ENCODE measurements around the gene ZFAND2B.

DNA sequence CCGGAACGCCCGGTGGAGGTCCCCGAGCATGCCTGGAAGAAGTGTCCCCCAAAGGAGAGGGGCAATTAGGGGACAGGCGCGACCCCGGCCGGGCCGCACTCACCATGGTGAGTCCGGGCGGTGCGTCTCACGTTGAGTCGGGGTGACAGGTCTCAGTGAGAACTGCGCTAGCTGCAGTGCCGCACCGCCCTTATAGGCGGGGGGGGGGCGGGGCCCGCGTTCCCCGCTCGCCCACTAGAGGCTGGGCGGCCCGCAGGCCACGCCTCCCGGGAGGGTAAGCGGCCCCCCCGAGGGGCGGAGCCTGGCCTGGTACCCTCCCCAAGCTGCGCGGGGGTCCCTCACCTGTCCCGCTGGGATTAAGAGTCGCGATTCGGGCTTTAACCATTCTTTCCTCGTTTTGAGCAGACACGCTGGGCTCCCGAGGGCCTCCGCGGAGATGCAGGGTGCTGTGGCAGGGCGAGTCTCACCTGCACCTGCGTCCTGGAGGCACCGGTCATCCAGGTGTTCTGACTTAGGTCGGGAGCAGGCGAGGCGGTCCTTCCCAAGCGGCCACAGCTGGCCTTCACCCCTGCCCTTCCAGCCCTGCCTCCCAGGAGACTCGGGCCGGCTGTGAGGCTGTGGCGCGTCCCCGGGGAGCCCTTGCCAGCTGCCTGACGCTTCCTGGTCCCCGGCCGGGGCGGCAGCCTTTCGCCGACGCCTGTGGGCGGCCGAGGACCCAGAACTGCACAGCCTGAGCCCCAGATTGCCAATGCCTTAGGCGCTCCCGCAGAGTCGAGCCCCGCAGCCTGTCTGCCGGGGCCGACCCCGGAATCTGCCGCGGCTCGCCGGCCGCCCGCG, 47.4 kb downstream of the ZFAND2B start, which contains the start of gene TUBA4A:
- TF ChIP-seq CTCF (IDR thresholded peaks at IDR 0.05; ENCODE audit: insufficient read depth, low read length, poor library complexity, severe bottlenecking), result no peak
- no peak for TF ChIP-seq EZH2phosphoT487 (conservative IDR thresholded peaks at IDR 0.05; ENCODE audit: low read length)

Measured in SU-DHL-6 (cell line).